Measurements from ENCODE around the gene GRIK3.

GRIK3 gene

DNA sequence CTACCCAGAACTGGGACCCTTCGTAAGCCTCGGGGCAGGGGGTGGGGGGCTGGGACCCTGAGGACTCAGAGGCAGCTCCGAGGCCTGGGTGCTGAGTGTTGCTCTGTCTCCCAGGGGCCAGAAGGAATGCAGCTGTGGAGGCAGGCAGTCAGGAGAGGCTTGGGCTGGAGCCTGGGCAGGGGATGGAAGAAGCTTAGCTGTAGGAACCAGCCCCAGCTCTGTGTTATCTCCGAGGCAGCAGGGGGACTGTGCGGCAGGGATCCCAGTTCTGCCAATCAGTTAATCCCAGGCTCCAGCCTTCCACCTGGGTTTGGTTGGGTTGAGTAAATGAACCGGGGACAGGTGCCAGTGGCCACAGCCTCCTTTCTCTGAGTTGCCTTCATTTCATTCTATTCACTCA, 8.2 kb upstream of the GRIK3 start:
- Histone ChIP-seq H3K9ac (ENCODE audit: low read length) (no peak overlapping the region), H3K4me1 (ENCODE audit: control insufficient read depth, low read depth, low read length) (peaks cover 49% of the 10 kb centered on the region), H3K36me3 (ENCODE audit: control insufficient read depth, low read depth, low read length) (no peaks in the 10 kb centered on the region), H3K9me3 (ENCODE audit: control insufficient read depth, low read depth, low read length) (no peaks in the 10 kb centered on the region), H3K4me3 (ENCODE audit: low read length) (no peak overlapping the region), H3K27me3 (ENCODE audit: control insufficient read depth, insufficient read depth, low read length) (peaks cover 18% of the 10 kb centered on the region), H3K27ac (ENCODE audit: low read length) (no peak overlapping the region)

DNA sequence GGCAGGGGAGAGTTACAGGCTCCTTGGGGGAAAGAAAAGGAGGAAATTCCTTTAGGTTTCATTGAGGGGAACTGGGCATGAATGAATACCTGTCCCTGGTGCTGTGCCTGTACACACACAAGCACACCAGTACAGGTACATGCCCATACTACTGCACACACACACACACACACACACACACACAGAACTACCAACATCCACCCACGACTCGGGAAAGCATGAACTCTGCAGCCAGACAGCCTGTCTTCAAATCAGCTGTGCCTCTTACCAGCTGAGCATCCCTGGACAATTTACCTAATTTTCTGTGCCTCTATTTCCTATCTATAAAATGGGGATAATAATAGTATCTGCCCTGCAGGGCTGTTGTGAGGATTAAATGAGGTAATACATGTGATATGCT, 7.2 kb upstream of the GRIK3 start:
- Histone ChIP-seq H3K27me3 (ENCODE audit: control insufficient read depth, insufficient read depth, low read length) (peaks cover 28% of the 10 kb centered on the region), H3K9ac (ENCODE audit: low read length) (no peak overlapping the region), H3K27ac (ENCODE audit: low read length) (no peak overlapping the region), H3K4me3 (ENCODE audit: low read length) (no peak overlapping the region), H3K36me3 (ENCODE audit: control insufficient read depth, low read depth, low read length) (no peaks in the 10 kb centered on the region), H3K9me3 (ENCODE audit: control insufficient read depth, low read depth, low read length) (no peaks in the 10 kb centered on the region), H3K4me1 (ENCODE audit: control insufficient read depth, low read depth, low read length) (peaks cover 59% of the 10 kb centered on the region)

DNA sequence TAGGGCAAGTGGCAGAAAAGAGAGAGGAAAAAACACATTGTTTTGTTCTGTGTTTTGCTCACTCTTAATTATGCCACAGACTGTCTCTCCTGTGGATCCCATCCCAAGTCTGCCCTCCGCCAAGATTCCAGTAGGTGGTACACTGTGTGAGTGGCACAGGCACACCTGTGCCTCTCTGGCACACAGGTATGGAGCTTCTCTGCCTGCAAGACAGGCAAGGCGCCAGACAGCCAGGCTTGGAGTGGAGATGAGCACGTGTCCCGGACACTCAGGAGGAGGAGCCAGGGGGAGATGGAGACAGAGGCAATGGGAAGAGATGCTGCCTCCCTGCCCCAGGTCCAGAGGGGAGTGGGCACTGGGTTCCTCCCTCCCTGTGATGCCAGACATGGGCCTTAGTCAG, 6.5 kb upstream of the GRIK3 start:
- H3K27me3 ChIP-seq (ENCODE audit: control insufficient read depth, insufficient read depth, low read length), result peaks cover 35% of the 10 kb centered on the region
- H3K4me1 ChIP-seq (ENCODE audit: control insufficient read depth, low read depth, low read length), result peaks cover 64% of the 10 kb centered on the region
- no peak overlapping the region for H3K27ac ChIP-seq (ENCODE audit: low read length)
- H3K4me3 ChIP-seq (ENCODE audit: low read length), result no peak overlapping the region
- no peaks in the 10 kb centered on the region for H3K9me3 ChIP-seq (ENCODE audit: control insufficient read depth, low read depth, low read length)
- no peaks in the 10 kb centered on the region for H3K36me3 ChIP-seq (ENCODE audit: control insufficient read depth, low read depth, low read length)
- H3K9ac ChIP-seq (ENCODE audit: low read length), result no peak overlapping the region

DNA sequence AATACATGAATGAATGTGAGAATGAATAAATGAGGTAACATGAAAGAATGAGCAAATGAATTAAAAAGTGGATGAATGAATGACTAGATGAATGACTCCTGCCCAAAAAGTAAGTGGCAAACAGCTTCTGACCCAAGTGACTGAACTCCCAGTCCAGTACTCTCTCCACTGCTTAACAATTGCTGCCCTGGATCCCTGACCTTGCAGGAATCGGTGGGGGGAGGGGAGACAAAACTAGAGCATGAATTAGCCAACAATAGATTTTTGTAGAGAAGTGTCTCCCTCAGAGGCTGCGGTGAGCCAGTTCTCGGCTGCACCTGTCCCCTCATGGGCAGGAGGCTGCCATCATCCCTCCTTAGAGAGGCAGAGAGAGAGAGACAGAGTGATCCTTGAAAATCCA, 5.9 kb upstream of the GRIK3 start:
- H3K36me3 ChIP-seq (ENCODE audit: control insufficient read depth, low read depth, low read length), result no peaks in the 10 kb centered on the region
- no peaks in the 10 kb centered on the region for H3K9me3 ChIP-seq (ENCODE audit: control insufficient read depth, low read depth, low read length)
- H3K27ac ChIP-seq (ENCODE audit: low read length), result no peak overlapping the region
- H3K27me3 ChIP-seq (ENCODE audit: control insufficient read depth, insufficient read depth, low read length), result peaks cover 40% of the 10 kb centered on the region
- no peak overlapping the region for H3K4me3 ChIP-seq (ENCODE audit: low read length)
- peaks cover 68% of the 10 kb centered on the region for H3K4me1 ChIP-seq (ENCODE audit: control insufficient read depth, low read depth, low read length)
- H3K9ac ChIP-seq (ENCODE audit: low read length), result no peak overlapping the region

DNA sequence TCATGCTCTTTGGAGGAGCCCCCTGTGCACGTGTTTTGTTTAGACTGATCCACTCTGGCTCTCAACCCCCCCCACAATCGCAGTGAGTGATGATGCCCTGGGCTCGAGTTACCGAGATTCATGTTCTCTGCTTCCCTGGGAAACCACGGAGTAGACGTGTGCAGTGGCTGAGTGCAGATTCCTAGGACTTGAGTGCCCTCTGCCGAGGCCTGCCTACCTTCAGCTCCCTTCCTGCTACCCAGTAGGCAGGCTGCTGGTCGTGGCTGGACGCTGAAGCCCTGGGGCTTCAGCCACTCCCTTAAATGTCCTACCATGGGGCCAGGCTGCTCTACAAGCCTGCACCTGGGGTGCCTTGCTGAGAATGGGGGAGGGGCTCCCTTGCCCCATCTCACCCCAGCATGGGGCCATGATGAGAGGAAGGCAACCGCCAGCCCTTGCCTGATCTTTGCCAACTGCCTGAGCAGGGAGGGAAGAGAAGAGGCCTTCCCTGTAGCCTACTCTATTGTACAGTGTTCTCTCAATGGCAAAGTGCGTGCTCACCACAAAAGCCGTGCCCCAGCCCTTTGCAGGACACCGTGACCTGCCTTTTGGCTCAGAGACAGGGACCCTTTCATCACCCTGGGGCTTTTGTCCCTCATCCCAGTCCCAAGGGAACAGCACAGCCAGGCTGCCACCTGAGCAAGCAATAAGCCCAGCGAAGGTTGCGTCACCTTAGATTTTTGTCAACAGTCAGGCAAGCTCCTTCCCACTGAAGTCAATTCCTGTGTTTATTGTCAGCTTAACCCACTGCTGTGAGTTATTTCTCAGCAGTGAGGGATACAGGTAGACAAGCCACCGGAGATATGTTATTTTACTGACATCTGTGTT, 4.1 kb upstream of the GRIK3 start:
- no peak overlapping the region for H3K4me3 ChIP-seq (ENCODE audit: low read length)
- no peak overlapping the region for H3K27ac ChIP-seq (ENCODE audit: low read length)

DNA sequence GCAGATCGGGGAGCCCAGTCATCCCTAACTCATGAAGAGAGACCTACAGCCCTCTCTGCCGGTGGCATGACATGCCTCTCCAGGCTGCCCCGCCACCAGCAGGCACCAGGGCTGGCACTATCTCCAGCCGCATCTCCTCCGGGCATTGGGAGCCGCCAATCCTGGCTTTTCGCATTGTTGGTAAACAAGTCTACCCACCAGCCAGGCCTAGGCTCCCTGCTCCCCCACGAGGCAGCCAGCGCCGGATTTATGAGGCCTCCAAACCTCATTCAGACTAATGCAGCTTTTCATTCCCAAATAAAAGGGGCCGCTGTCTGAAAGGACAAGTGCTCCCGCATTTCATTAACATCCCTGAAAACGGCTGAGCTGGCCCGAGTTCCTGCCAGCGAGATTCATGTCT, 3.4 kb upstream of the GRIK3 start:
- Histone ChIP-seq H3K9ac (ENCODE audit: low read length) (no peak overlapping the region), H3K27ac (ENCODE audit: low read length) (no peak overlapping the region), H3K4me1 (ENCODE audit: control insufficient read depth, low read depth, low read length) (peaks cover 56% of the 10 kb centered on the region), H3K9me3 (ENCODE audit: control insufficient read depth, low read depth, low read length) (no peaks in the 10 kb centered on the region), H3K36me3 (ENCODE audit: control insufficient read depth, low read depth, low read length) (no peaks in the 10 kb centered on the region), H3K27me3 (ENCODE audit: control insufficient read depth, insufficient read depth, low read length) (peaks cover 63% of the 10 kb centered on the region), H3K4me3 (ENCODE audit: low read length) (peak overlapping the region; percentile 28)

More for the DNA sequence above, 4.1 kb upstream of the GRIK3 start:
- peaks cover 55% of the 10 kb centered on the region for H3K27me3 ChIP-seq (ENCODE audit: control insufficient read depth, insufficient read depth, low read length)
- H3K9me3 ChIP-seq (ENCODE audit: control insufficient read depth, low read depth, low read length), result no peaks in the 10 kb centered on the region
- no peak overlapping the region for H3K9ac ChIP-seq (ENCODE audit: low read length)
- H3K4me1 ChIP-seq (ENCODE audit: control insufficient read depth, low read depth, low read length), result peaks cover 64% of the 10 kb centered on the region
- no peaks in the 10 kb centered on the region for H3K36me3 ChIP-seq (ENCODE audit: control insufficient read depth, low read depth, low read length)

DNA sequence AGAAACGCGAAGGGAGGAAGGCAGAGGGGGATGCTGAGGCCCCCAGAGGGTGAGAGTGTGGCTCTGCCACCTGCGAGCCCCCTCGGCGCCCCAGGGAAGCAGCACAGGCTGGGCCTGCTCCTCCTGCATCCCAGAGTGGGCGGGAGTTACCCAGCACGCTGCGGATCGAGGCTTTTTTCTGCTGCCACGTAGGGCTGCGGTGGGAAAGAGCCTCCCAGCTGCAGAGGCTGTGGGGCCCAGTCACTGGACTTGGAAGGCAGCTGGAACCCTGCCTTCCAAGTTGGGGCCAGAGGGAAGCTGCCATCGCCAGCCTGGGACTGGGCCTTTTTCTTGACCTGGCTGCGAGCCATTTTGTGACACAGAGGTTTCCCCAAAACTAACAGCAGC, 2.3 kb upstream of the GRIK3 start:
- no peaks in the 10 kb centered on the region for H3K9me3 ChIP-seq (ENCODE audit: control insufficient read depth, low read depth, low read length)
- H3K4me3 ChIP-seq (ENCODE audit: low read length), result peak overlapping the region; percentile 45
- H3K36me3 ChIP-seq (ENCODE audit: control insufficient read depth, low read depth, low read length), result no peaks in the 10 kb centered on the region
- peaks cover 65% of the 10 kb centered on the region for H3K27me3 ChIP-seq (ENCODE audit: control insufficient read depth, insufficient read depth, low read length)
- no peak overlapping the region for H3K27ac ChIP-seq (ENCODE audit: low read length)
- H3K9ac ChIP-seq (ENCODE audit: low read length), result no peak overlapping the region
- H3K4me1 ChIP-seq (ENCODE audit: control insufficient read depth, low read depth, low read length), result peaks cover 50% of the 10 kb centered on the region

DNA sequence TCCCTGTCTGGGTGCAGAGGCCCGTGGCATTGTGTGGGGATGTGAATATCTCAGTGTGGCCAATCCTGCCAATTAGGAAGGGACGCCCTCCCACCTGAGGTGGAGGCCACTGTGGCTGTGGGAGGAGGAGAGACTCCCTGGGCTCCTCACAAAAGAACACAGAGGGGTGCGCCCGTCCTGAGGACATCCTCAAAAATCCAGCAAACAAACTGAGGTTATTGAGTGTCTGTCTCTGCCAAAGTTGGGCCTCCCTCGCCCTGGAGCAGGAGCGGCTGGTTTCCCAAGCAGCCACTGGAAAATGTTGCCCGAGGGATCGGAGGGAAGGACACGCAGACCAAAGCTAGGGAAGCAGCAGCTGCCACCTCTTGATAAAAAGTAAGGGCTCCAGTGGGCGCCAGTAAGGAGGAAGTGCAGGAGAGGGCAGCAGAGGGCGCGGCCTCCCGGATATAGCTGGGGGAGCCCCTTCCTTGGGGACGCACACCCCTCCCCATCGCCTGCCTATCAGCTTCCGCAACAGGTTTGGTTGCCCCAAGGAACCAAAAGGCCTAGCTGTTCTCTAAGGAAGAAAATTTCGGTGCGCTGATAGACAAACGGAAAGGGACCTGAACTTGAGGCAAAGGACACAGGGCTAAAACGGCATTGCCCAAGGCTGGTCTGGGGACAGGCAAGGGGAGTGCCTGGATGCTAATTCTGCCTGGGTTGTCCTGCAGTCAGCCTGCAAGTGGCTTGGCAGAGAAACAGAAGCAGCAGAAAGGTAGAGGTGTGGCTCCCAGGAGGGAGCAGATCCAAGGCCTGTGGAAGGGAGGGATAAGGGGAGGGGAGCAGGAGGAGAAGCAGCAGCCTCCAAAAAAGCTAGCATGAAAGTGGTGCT, 1.7 kb upstream of the GRIK3 start:
- Histone ChIP-seq H3K9me3 (ENCODE audit: control insufficient read depth, low read depth, low read length) (no peaks in the 10 kb centered on the region), H3K4me1 (ENCODE audit: control insufficient read depth, low read depth, low read length) (peaks cover 50% of the 10 kb centered on the region), H3K4me3 (ENCODE audit: low read length) (peak overlapping the region; percentile 45), H3K27me3 (ENCODE audit: control insufficient read depth, insufficient read depth, low read length) (peaks cover 70% of the 10 kb centered on the region), H3K27ac (ENCODE audit: low read length) (no peak overlapping the region), H3K9ac (ENCODE audit: low read length) (no peak overlapping the region), H3K36me3 (ENCODE audit: control insufficient read depth, low read depth, low read length) (no peaks in the 10 kb centered on the region)

DNA sequence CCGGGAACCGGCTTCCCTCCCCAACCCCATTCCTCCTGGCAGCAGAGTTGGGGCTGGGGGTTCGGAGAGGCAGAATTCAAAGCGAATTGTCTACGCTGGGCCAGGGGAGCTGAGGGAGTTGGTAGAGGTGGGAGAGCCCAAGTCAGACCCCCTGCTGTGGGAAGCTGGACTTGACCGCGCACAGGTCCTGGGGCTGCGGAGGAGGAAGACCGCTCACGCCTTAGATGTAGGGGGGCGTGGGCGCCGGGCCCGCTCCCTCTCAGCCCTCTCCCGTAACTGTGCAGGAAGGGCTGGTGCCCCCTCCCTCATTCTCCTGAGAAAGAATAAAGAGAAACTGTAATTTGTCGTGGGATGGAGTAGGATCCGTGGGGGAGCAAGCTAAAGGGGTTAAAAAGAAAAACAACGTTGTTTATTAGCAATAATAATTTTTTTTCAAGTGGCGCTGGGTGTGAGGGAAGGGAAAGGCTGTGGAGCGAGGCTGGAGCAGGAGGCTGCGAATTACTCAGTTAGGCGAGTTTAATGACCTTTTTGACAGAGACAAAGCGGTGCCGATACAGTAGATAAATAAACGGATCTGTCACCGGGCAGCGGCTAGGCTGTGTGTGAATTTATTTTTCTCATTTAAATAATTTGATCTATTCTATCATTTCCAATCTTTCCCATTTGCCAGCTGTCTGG, 838 bp upstream of the GRIK3 start:
- Histone ChIP-seq H3K9me3 (ENCODE audit: control insufficient read depth, low read depth, low read length) (no peaks in the 10 kb centered on the region), H3K4me1 (ENCODE audit: control insufficient read depth, low read depth, low read length) (peaks cover 41% of the 10 kb centered on the region), H3K27me3 (ENCODE audit: control insufficient read depth, insufficient read depth, low read length) (peaks cover 79% of the 10 kb centered on the region), H3K4me3 (ENCODE audit: low read length) (peak overlapping the region; percentile 45), H3K27ac (ENCODE audit: low read length) (no peak overlapping the region), H3K36me3 (ENCODE audit: control insufficient read depth, low read depth, low read length) (no peaks in the 10 kb centered on the region), H3K9ac (ENCODE audit: low read length) (no peak overlapping the region)

DNA sequence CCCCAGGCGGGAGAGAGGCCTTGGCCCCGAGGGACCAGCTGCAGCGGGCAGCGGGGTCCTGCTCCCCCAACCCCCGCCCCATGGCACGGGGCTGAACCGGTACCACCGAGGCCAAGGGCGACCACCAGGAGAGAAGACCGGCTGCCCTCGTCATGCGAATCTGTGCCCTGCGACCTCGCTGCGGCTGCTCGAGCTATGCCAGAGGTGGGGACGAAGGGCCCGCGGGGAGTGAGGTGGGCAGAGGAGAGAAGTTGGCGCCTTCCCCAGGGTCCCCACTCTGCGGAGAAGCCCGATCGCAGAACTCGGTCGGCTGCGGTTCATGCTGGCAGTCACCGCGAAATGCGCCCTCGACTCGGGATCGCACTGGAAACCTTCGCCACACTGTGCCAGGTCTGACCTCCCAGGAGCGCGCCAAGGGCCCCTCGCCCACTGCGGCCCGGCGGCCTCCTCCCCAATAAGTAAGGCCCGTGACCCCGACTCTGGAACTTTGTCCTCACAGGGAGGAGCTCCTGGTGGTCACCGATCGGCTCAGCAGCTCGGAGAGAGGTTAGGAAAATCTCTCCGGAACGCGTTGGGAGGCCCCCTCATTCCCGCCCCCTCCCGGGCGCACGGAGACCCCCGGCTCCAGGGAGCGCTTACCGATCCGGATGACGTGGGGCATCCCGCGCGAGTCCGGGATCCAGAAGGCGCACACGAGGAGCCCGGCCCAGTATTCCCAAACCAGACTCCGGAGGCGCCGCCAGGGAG, 787 bp downstream of the GRIK3 start:
- Histone ChIP-seq H3K27ac (ENCODE audit: low read length) (no peak overlapping the region), H3K27me3 (ENCODE audit: control insufficient read depth, insufficient read depth, low read length) (peaks cover 85% of the 10 kb centered on the region), H3K9me3 (ENCODE audit: control insufficient read depth, low read depth, low read length) (no peaks in the 10 kb centered on the region), H3K36me3 (ENCODE audit: control insufficient read depth, low read depth, low read length) (no peaks in the 10 kb centered on the region), H3K4me1 (ENCODE audit: control insufficient read depth, low read depth, low read length) (peaks cover 36% of the 10 kb centered on the region), H3K4me3 (ENCODE audit: low read length) (peak overlapping the region; percentile 60), H3K9ac (ENCODE audit: low read length) (no peak overlapping the region)
